Stimulated activated CD8-positive, alpha-beta memory T cell treated with anti-CD3 and anti-CD28 coated beads, Interleukin-15, amount 100 ng/mL, for 24 hours (primary cell): Measurements from ENCODE around the gene TAF12.
"Not testable (repeated sequence)": the region's sequence is repeated elsewhere in the genome, so short reads cannot be mapped to it uniquely, and the experiment has no call there.

ENCODE experiments used
- DNase-seq: peaks from one replicate; pipeline ENCODE4 v3.0.0-alpha.2; 2020; ENCODE audit warnings: low read depth

Gene TAF12

GRCh38 chr1:28642847-28643635 is at the start of gene TAF12:
Gene TAF12 (minus strand): TSS chr1:28643067. CDS start chr1:28622081, 20,986 bp downstream.
- DNase-seq = peak; percentile 82

GRCh38 chr1:28691627-28692026 is 48.8 kb upstream of the TAF12 start:
- DNase-seq = not testable (repeated sequence)

- no peak for DNase-seq
Measured at GRCh38 chr1:28684937-28685336, 42.1 kb upstream of the TAF12 start.

GRCh38 chr1:28682840-28683239 is 40.0 kb upstream of the TAF12 start:
- no peak for DNase-seq

- DNase-seq = no peak
Measured at GRCh38 chr1:28680151-28680550, 37.3 kb upstream of the TAF12 start.

GRCh38 chr1:28675924-28676257 is 33.0 kb upstream of the TAF12 start:
- DNase-seq = no peak

GRCh38 chr1:28672971-28673370 is 30.1 kb upstream of the TAF12 start:
- DNase-seq = not testable (repeated sequence)

- DNase-seq = no peak
Measured at GRCh38 chr1:28671254-28671780, 28.4 kb upstream of the TAF12 start.

GRCh38 chr1:28668956-28669723 is 26.3 kb upstream of the TAF12 start:
- peak; percentile 29 for DNase-seq

GRCh38 chr1:28668191-28668955 is 25.5 kb upstream of the TAF12 start, which contains the start of gene GMEB1:
Gene GMEB1 (plus strand): TSS chr1:28668784. CDS start chr1:28683613, 14,829 bp downstream.
- DNase-seq = peak; percentile 79

GRCh38 chr1:28666806-28667205 is 23.9 kb upstream of the TAF12 start:
- no peak for DNase-seq

GRCh38 chr1:28663871-28664470 is 21.1 kb upstream of the TAF12 start:
- DNase-seq = no peak

GRCh38 chr1:28656335-28656734 is 13.5 kb upstream of the TAF12 start:
- DNase-seq = no peak

GRCh38 chr1:28655448-28656311 is 12.8 kb upstream of the TAF12 start:
- DNase-seq = not testable (repeated sequence)

GRCh38 chr1:28653870-28654269 is 11.0 kb upstream of the TAF12 start:
- DNase-seq = not testable (repeated sequence)

- DNase-seq = not testable (repeated sequence)
Measured at GRCh38 chr1:28653063-28653462, 10.2 kb upstream of the TAF12 start.

- DNase-seq = peak; percentile 67
Measured at GRCh38 chr1:28648474-28649198, 5.8 kb upstream of the TAF12 start, which contains the start of gene RNU11. Gene RNU11 (plus strand): TSS chr1:28648600.

- DNase-seq = peak; percentile 63
Measured at GRCh38 chr1:28648008-28648473, 5.2 kb upstream of the TAF12 start.

GRCh38 chr1:28646040-28646439 is 3.2 kb upstream of the TAF12 start:
- DNase-seq = no peak

GRCh38 chr1:28645406-28645805 is 2.5 kb upstream of the TAF12 start:
- not testable (repeated sequence) for DNase-seq
